GM12891 (cell line): ENCODE data around the gene LCE2B.
"Not testable (repeated sequence)": the region's sequence is repeated elsewhere in the genome, so short reads cannot be mapped to it uniquely, and the experiment has no call there.

ENCODE experiments used
- POLR2A ChIP-seq: IDR thresholded peaks from 2 replicates; pipeline ENCODE4 v1.6.1; 2011; ENCODE audit warnings: low read depth, low read length, control low read depth
- POLR2AphosphoS5 ChIP-seq: IDR thresholded peaks from 2 replicates; pipeline ENCODE4 v1.6.1; 2011; ENCODE audit warnings: low read depth, low read length, control low read depth
- TAF1 ChIP-seq: IDR thresholded peaks from 2 replicates; pipeline ENCODE4 v1.6.1; 2011; ENCODE audit warnings: low read depth, low read length, control low read depth

- not testable (repeated sequence) for TF ChIP-seq TAF1, POLR2A, POLR2AphosphoS5
Measured at GRCh38 chr1:152674983-152675382, 10.9 kb upstream of the LCE2B start, which contains the start of gene LCE2C.
